Measurements from ENCODE around the gene LTBP3.
A peak's percentile ranks its signal among the peaks of the same experiment; 100 is the strongest.
"Not testable (repeated sequence)": the region's sequence is repeated elsewhere in the genome, so short reads cannot be mapped to it uniquely, and the experiment has no call there.

Gene LTBP3

GRCh38 chr11:65528819-65529350 lies 29.3 kb downstream of the LTBP3 start:
- H3K36me3 Mint-ChIP-seq (ENCODE audit: low read depth): peaks cover 42% of the 10 kb centered on the region
- H3K4me1 Mint-ChIP-seq (ENCODE audit: low read depth): peaks cover 40% of the 10 kb centered on the region
- no peaks in the 10 kb centered on the region for H3K27me3 Mint-ChIP-seq
- no peak overlapping the region for H3K4me3 Mint-ChIP-seq
- peak overlapping the region; percentile 22 for H3K27ac Mint-ChIP-seq
- no peaks in the 10 kb centered on the region for H3K9me3 Mint-ChIP-seq

GRCh38 chr11:65526744-65527143 lies 31.4 kb downstream of the LTBP3 start:
- peaks cover 32% of the 10 kb centered on the region for H3K36me3 Mint-ChIP-seq (ENCODE audit: low read depth)
- peaks cover 62% of the 10 kb centered on the region for H3K4me1 Mint-ChIP-seq (ENCODE audit: low read depth)
- H3K9me3 Mint-ChIP-seq: no peaks in the 10 kb centered on the region
- peak overlapping the region; percentile 87 for H3K4me3 Mint-ChIP-seq
- no peak overlapping the region for H3K27ac Mint-ChIP-seq
- H3K27me3 Mint-ChIP-seq: no peaks in the 10 kb centered on the region

- no peaks in the 10 kb centered on the region for H3K9me3 Mint-ChIP-seq
- H3K4me3 Mint-ChIP-seq: peak overlapping the region; percentile 87
- peak overlapping the region; percentile 77 for H3K27ac Mint-ChIP-seq
- peaks cover 64% of the 10 kb centered on the region for H3K4me1 Mint-ChIP-seq (ENCODE audit: low read depth)
- H3K27me3 Mint-ChIP-seq: no peaks in the 10 kb centered on the region
- H3K36me3 Mint-ChIP-seq (ENCODE audit: low read depth): peaks cover 23% of the 10 kb centered on the region
These were observed 32.3 kb downstream of the LTBP3 start for GRCh38 chr11:65525546-65526480.

- Mint-ChIP-seq H3K27ac (peak within 1 kb of the TSS; percentile 79), H3K4me1 (ENCODE audit: low read depth) (peaks cover 60% of the 10 kb centered on the region), H3K4me3 (peak within 1 kb of the TSS; percentile 87), H3K36me3 (ENCODE audit: low read depth) (peaks cover 18% of the 10 kb centered on the region), H3K9me3 (no peaks in the 10 kb centered on the region), H3K27me3 (no peaks in the 10 kb centered on the region)
These were observed 33.2 kb downstream of the LTBP3 start, which contains the start of gene SCYL1 for GRCh38 chr11:65524741-65525545. SCYL1 (plus strand) TSS chr11:65525083; CDS start chr11:65525154, 71 bp downstream.

- Mint-ChIP-seq H3K27ac (peak overlapping the region; percentile 79), H3K4me1 (ENCODE audit: low read depth) (peaks cover 54% of the 10 kb centered on the region), H3K4me3 (peak overlapping the region; percentile 75), H3K27me3 (no peaks in the 10 kb centered on the region), H3K9me3 (no peaks in the 10 kb centered on the region), H3K36me3 (ENCODE audit: low read depth) (peaks cover 15% of the 10 kb centered on the region)
These were observed 34.0 kb downstream of the LTBP3 start for GRCh38 chr11:65524014-65524740.

- H3K4me1 Mint-ChIP-seq (ENCODE audit: low read depth): peaks cover 50% of the 10 kb centered on the region
- H3K9me3 Mint-ChIP-seq; H3K36me3 Mint-ChIP-seq (ENCODE audit: low read depth); H3K27me3 Mint-ChIP-seq: not testable (repeated sequence)
- H3K27ac Mint-ChIP-seq: peak overlapping the region; percentile 78
- H3K4me3 Mint-ChIP-seq: peak overlapping the region; percentile 75
These were observed 34.6 kb downstream of the LTBP3 start for GRCh38 chr11:65523631-65523968.

GRCh38 chr11:65522718-65523630 lies 35.2 kb downstream of the LTBP3 start:
- not testable (repeated sequence) for H3K9me3 Mint-ChIP-seq; H3K36me3 Mint-ChIP-seq (ENCODE audit: low read depth); H3K27me3 Mint-ChIP-seq
- peaks cover 49% of the 10 kb centered on the region for H3K4me1 Mint-ChIP-seq (ENCODE audit: low read depth)
- peak overlapping the region; percentile 78 for H3K27ac Mint-ChIP-seq
- peak overlapping the region; percentile 75 for H3K4me3 Mint-ChIP-seq

- not testable (repeated sequence) for H3K27me3 Mint-ChIP-seq; H3K9me3 Mint-ChIP-seq; H3K36me3 Mint-ChIP-seq (ENCODE audit: low read depth); H3K27ac Mint-ChIP-seq
- Mint-ChIP-seq H3K4me3 (peak overlapping the region; percentile 25), H3K4me1 (ENCODE audit: low read depth) (peaks cover 47% of the 10 kb centered on the region)
These were observed 36.2 kb downstream of the LTBP3 start for GRCh38 chr11:65521777-65522521.

GRCh38 chr11:65518941-65519549 lies 39.1 kb downstream of the LTBP3 start:
- not testable (repeated sequence) for H3K4me3 Mint-ChIP-seq; H3K9me3 Mint-ChIP-seq; H3K27ac Mint-ChIP-seq; H3K27me3 Mint-ChIP-seq; H3K36me3 Mint-ChIP-seq (ENCODE audit: low read depth)
- peaks cover 34% of the 10 kb centered on the region for H3K4me1 Mint-ChIP-seq (ENCODE audit: low read depth)

- H3K9me3 Mint-ChIP-seq: no peaks in the 10 kb centered on the region
- H3K27ac Mint-ChIP-seq: peak overlapping the region; percentile 74
- H3K4me3 Mint-ChIP-seq: no peak overlapping the region
- peaks cover 9% of the 10 kb centered on the region for H3K4me1 Mint-ChIP-seq (ENCODE audit: low read depth)
- no peaks in the 10 kb centered on the region for H3K27me3 Mint-ChIP-seq
- H3K36me3 Mint-ChIP-seq (ENCODE audit: low read depth): no peaks in the 10 kb centered on the region
These were observed 41.8 kb downstream of the LTBP3 start for GRCh38 chr11:65516135-65516968.

GRCh38 chr11:65512311-65512710 lies 45.8 kb downstream of the LTBP3 start:
- not testable (repeated sequence) for H3K27ac Mint-ChIP-seq; H3K4me3 Mint-ChIP-seq; H3K9me3 Mint-ChIP-seq; H3K27me3 Mint-ChIP-seq; H3K36me3 Mint-ChIP-seq (ENCODE audit: low read depth)
- H3K4me1 Mint-ChIP-seq (ENCODE audit: low read depth): peaks cover 24% of the 10 kb centered on the region

GRCh38 chr11:65506772-65507505 lies 51.2 kb downstream of the LTBP3 start:
- Mint-ChIP-seq H3K27ac (peak overlapping the region; percentile 80), H3K9me3 (no peaks in the 10 kb centered on the region), H3K36me3 (ENCODE audit: low read depth) (no peaks in the 10 kb centered on the region), H3K4me1 (ENCODE audit: low read depth) (peaks cover 53% of the 10 kb centered on the region), H3K27me3 (no peaks in the 10 kb centered on the region), H3K4me3 (no peak overlapping the region)
